Mucosa of gallbladder (tissue), 1 donor: ENCODE data around the gene SMPDL3A. TPM values are rescaled to one million over a fixed set of nuclear protein-coding genes. Genes with fewer than 3 reads are reported as not detected.

ENCODE experiments used
- total RNA-seq: library from RNA; stranded (reverse); gene quantifications from one replicate; pipeline ENCODE4 v1.2.1, GENCODE V29; 2021
- donor health status: DM: no; HTN: no; CAD: no.

SMPDL3A gene
- total RNA-seq, 1 donor from 2014 or later, result 27.9 TPM

Other genes with a start within 250 kb of the SMPDL3A start
- gene PKIB, start 178.9 kb upstream of the SMPDL3A start, total RNA-seq, result 5.5 TPM
- not detected for gene FABP7, start 9.5 kb upstream of the SMPDL3A start, total RNA-seq
- 0.06 TPM for gene CLVS2, start 207.0 kb downstream of the SMPDL3A start, total RNA-seq